SK-N-SH treated with all-trans-retinoic acid at 6 μM for 48 hours (cell line): ENCODE results near the gene ZDHHC8.

Experiments used
- ATAC-seq: fragments of 200-7000 bp; cut with Tn5 transposase; 3 replicates; pipeline ENCODE4 v1.9.1; 2020; ENCODE audit warnings: mild to moderate bottlenecking, moderate library complexity
- ARNTL ChIP-seq: fragments of 450-650 bp; formaldehyde crosslinking; IDR thresholded peaks from 2 replicates; pipeline ENCODE4 v1.5.0; 2020; ENCODE audit warnings: low read depth, mild to moderate bottlenecking, moderate library complexity, borderline replicate concordance
- BACH2 ChIP-seq: fragments of 250-450 bp; sonication (Bioruptor Pico); IDR thresholded peaks from 2 replicates; pipeline ENCODE4 v1.9.0; 2021; ENCODE audit warnings: mild to moderate bottlenecking, borderline replicate concordance
- CREB5 ChIP-seq: fragments of 250-450 bp; sonication (Bioruptor Pico); IDR thresholded peaks from 2 replicates; pipeline ENCODE4 v1.5.1; 2020; ENCODE audit warnings: low read depth, mild to moderate bottlenecking, moderate library complexity
- CSDC2 ChIP-seq: fragments of 250-450 bp; sonication (Bioruptor Pico); IDR thresholded peaks from 2 replicates; pipeline ENCODE4 v1.5.0; 2020; ENCODE audit warnings: mild to moderate bottlenecking, moderate library complexity
- CSRNP3 ChIP-seq: fragments of 250-450 bp; sonication (Bioruptor Pico); IDR thresholded peaks from 2 replicates; pipeline ENCODE4 v1.5.1; 2021; ENCODE audit warnings: mild to moderate bottlenecking, moderate library complexity
- ESRRG ChIP-seq: fragments of 250-450 bp; sonication (Bioruptor Pico); IDR thresholded peaks from 2 replicates; pipeline ENCODE4 v1.6.1; 2021; ENCODE audit warnings: mild to moderate bottlenecking
- ISL1 ChIP-seq: fragments of 250-450 bp; sonication (Bioruptor Pico); IDR thresholded peaks from 2 replicates; pipeline ENCODE4 v2.1.2; 2022; ENCODE audit warnings: mild to moderate bottlenecking, moderate library complexity
- OSR1 ChIP-seq: fragments of 250-450 bp; sonication (Bioruptor Pico); IDR thresholded peaks from 2 replicates; pipeline ENCODE4 v1.8.0; 2022; ENCODE audit warnings: moderate library complexity, mild to moderate bottlenecking, inconsistent platforms
- PATZ1 ChIP-seq: fragments of 250-450 bp; sonication (Bioruptor Pico); IDR thresholded peaks from 2 replicates; pipeline ENCODE4 v1.8.0; 2020; ENCODE audit warnings: mild to moderate bottlenecking, moderate library complexity, borderline replicate concordance
- POU6F1 ChIP-seq: fragments of 250-450 bp; sonication (Bioruptor Pico); IDR thresholded peaks from 2 replicates; pipeline ENCODE4 v1.8.0; 2021; ENCODE audit warnings: low read depth, mild to moderate bottlenecking, moderate library complexity, borderline replicate concordance
- RARB ChIP-seq: fragments of 250-450 bp; sonication (Bioruptor Pico); IDR thresholded peaks from 2 replicates; pipeline ENCODE4 v1.8.0; 2021; ENCODE audit warnings: mild to moderate bottlenecking, moderate library complexity
- TCF4 ChIP-seq: fragments of 250-450 bp; sonication (Bioruptor Pico); IDR thresholded peaks from 2 replicates; pipeline ENCODE4 v1.8.0; 2021; ENCODE audit warnings: mild to moderate bottlenecking, moderate library complexity, borderline replicate concordance
- TOX ChIP-seq: fragments of 250-450 bp; sonication (Bioruptor Pico); IDR thresholded peaks from 2 replicates; pipeline ENCODE4 v1.8.0; 2021; ENCODE audit warnings: mild to moderate bottlenecking, moderate library complexity, borderline replicate concordance
- TSHZ2 ChIP-seq: fragments of 250-450 bp; sonication (Bioruptor Pico); IDR thresholded peaks from 2 replicates; pipeline ENCODE4 v1.5.0; 2020; ENCODE audit warnings: mild to moderate bottlenecking, moderate library complexity
- ZC3H10 ChIP-seq: fragments of 250-450 bp; sonication (Bioruptor Pico); IDR thresholded peaks from 2 replicates; pipeline ENCODE4 v1.5.1; 2021; ENCODE audit warnings: mild to moderate bottlenecking, moderate library complexity
- ZFP3 ChIP-seq: fragments of 250-450 bp; sonication (Bioruptor Pico); IDR thresholded peaks from 2 replicates; pipeline ENCODE4 v1.5.0; 2020; ENCODE audit warnings: mild to moderate bottlenecking, moderate library complexity
- ZNF565 ChIP-seq: fragments of 450-650 bp; formaldehyde crosslinking; conservative IDR thresholded peaks from 2 replicates; pipeline ENCODE4 v1.5.0; 2020; ENCODE audit warnings: low read depth, mild to moderate bottlenecking, moderate library complexity
- ZNF70 ChIP-seq: fragments of 450-650 bp; formaldehyde crosslinking; IDR thresholded peaks from 2 replicates; pipeline ENCODE4 v1.5.0; 2020; ENCODE audit warnings: mild to moderate bottlenecking, moderate library complexity
- ZNF8 ChIP-seq: fragments of 450-650 bp; formaldehyde crosslinking; IDR thresholded peaks from 2 replicates; pipeline ENCODE4 v1.5.0; 2020; ENCODE audit warnings: mild to moderate bottlenecking, moderate library complexity

ZDHHC8 gene

GRCh38 chr22:20152464-20152890, 20.9 kb downstream of the ZDHHC8 start:
- no peak for TF ChIP-seq ESRRG
- TF ChIP-seq TSHZ2 (CRISPR knock-in tag): no peak
- no peak for TF ChIP-seq CREB5 (CRISPR knock-in tag)
- TF ChIP-seq ZFP3 (CRISPR knock-in tag): no peak
- no peak for TF ChIP-seq CSRNP3 (CRISPR knock-in tag)
- ATAC-seq: no peak

GRCh38 chr22:20153945-20154344, 22.3 kb downstream of the ZDHHC8 start:
- no peak for ATAC-seq
- no peak for TF ChIP-seq PATZ1 (CRISPR knock-in tag)
- no peak for TF ChIP-seq ZNF8 (CRISPR knock-in tag)
- TF ChIP-seq TCF4: no peak
- no peak for TF ChIP-seq ISL1
- TF ChIP-seq ESRRG: no peak
- no peak for TF ChIP-seq ZNF565 (CRISPR knock-in tag)
- TF ChIP-seq OSR1: no peak
- TF ChIP-seq CSDC2 (CRISPR knock-in tag): no peak
- TF ChIP-seq ZNF70 (CRISPR knock-in tag): no peak
- TF ChIP-seq ARNTL (CRISPR knock-in tag): no peak
- no peak for TF ChIP-seq TSHZ2 (CRISPR knock-in tag)
- TF ChIP-seq ZC3H10 (CRISPR knock-in tag): no peak
- TF ChIP-seq CSRNP3 (CRISPR knock-in tag): no peak
- TF ChIP-seq BACH2: no peak
- TF ChIP-seq TOX (CRISPR knock-in tag): no peak
- TF ChIP-seq POU6F1 (CRISPR knock-in tag): no peak
- no peak for TF ChIP-seq ZFP3 (CRISPR knock-in tag)
- TF ChIP-seq CREB5 (CRISPR knock-in tag): no peak
- no peak for TF ChIP-seq RARB
